Measurements from ENCODE around the gene PLCL2.
A peak's percentile ranks its signal among the peaks of the same experiment; 100 is the strongest.

Gene PLCL2

GRCh38 chr3:17023006-17023664 lies 138.4 kb downstream of the PLCL2 start:
- no peaks in the 10 kb centered on the region for H4K20me1 ChIP-seq (ENCODE audit: insufficient read depth, low read length)
- no peak overlapping the region for H3K27ac ChIP-seq (ENCODE audit: low read depth, low read length, poor library complexity, severe bottlenecking)
- no peak overlapping the region for H2AFZ ChIP-seq (ENCODE audit: low read length)
- no peak overlapping the region for H3K4me2 ChIP-seq (ENCODE audit: low read length)
- no peak overlapping the region for H3K9ac ChIP-seq (ENCODE audit: low read length)
- no peaks in the 10 kb centered on the region for H3F3A ChIP-seq (ENCODE audit: insufficient read depth, low read length)
- H3K4me3 ChIP-seq (ENCODE audit: low read depth, low read length, poor library complexity, severe bottlenecking), result no peak overlapping the region
- no peaks in the 10 kb centered on the region for H3K9me2 ChIP-seq (ENCODE audit: low read depth, low read length)
- peaks cover 3% of the 10 kb centered on the region; the same call in 1 of the 2 replicates for H3K79me2 ChIP-seq (ENCODE audit: insufficient read depth, low read length)
- H3K4me1 ChIP-seq (ENCODE audit: insufficient read depth, low read length, severe bottlenecking), result peaks cover 19% of the 10 kb centered on the region
- H3K36me3 ChIP-seq (ENCODE audit: insufficient read depth, low read length), result peaks cover 31% of the 10 kb centered on the region
- H3K27me3 ChIP-seq (ENCODE audit: insufficient read depth, low read length), result no peaks in the 10 kb centered on the region
- no peaks in the 10 kb centered on the region for H3K9me3 ChIP-seq (ENCODE audit: low read length)
- TF ChIP-seq CTCF (IDR thresholded peaks at IDR 0.05; ENCODE audit: low read length) (no peak), EZH2 (IDR thresholded peaks at IDR 0.05; ENCODE audit: borderline replicate concordance, low read length) (no peak)

- no peaks in the 10 kb centered on the region for H3K9me2 ChIP-seq (ENCODE audit: low read depth, low read length)
- TF ChIP-seq CTCF (IDR thresholded peaks at IDR 0.05; ENCODE audit: low read length) (peak; percentile 12; the same call in 1 of the 2 replicates), EZH2 (IDR thresholded peaks at IDR 0.05; ENCODE audit: borderline replicate concordance, low read length) (no peak)
- no peak overlapping the region for H3K4me3 ChIP-seq (ENCODE audit: low read depth, low read length, poor library complexity, severe bottlenecking)
- peaks cover 25% of the 10 kb centered on the region for H3K36me3 ChIP-seq (ENCODE audit: insufficient read depth, low read length)
- no peaks in the 10 kb centered on the region; the same call in 1 of the 2 replicates for H3K79me2 ChIP-seq (ENCODE audit: insufficient read depth, low read length)
- H3K4me2 ChIP-seq (ENCODE audit: low read length), result no peak overlapping the region
- no peaks in the 10 kb centered on the region for H3F3A ChIP-seq (ENCODE audit: insufficient read depth, low read length)
- H3K9me3 ChIP-seq (ENCODE audit: low read length), result no peaks in the 10 kb centered on the region
- no peak overlapping the region for H2AFZ ChIP-seq (ENCODE audit: low read length)
- H3K27me3 ChIP-seq (ENCODE audit: insufficient read depth, low read length), result no peaks in the 10 kb centered on the region
- H3K4me1 ChIP-seq (ENCODE audit: insufficient read depth, low read length, severe bottlenecking), result peaks cover 44% of the 10 kb centered on the region
- no peak overlapping the region for H3K9ac ChIP-seq (ENCODE audit: low read length)
- no peak overlapping the region for H3K27ac ChIP-seq (ENCODE audit: low read depth, low read length, poor library complexity, severe bottlenecking)
- H4K20me1 ChIP-seq (ENCODE audit: insufficient read depth, low read length), result no peaks in the 10 kb centered on the region
These were observed 140.9 kb downstream of the PLCL2 start for GRCh38 chr3:17025594-17026139.

DNA sequence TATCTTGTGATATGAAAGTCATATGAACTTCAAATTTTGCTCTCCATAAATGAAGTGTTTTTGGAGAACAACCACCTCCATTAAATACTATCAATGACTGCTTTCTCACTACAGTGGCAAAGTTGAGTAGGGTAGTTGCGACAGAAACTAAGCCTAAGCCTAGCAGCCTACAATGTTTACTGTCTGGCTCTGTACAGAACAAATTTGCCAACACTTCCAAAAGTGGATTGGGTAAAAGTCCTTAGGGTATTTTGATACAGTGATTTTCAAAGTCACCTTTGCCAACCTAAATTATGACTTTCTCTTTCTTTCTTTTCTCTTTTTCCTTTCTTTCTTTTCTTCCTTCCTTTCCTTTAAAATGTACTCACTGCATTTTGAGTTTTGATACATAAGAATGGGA lies 142.6 kb downstream of the PLCL2 start:
- Histone ChIP-seq H3K9ac (ENCODE audit: low read length) (no peak overlapping the region), H3K4me3 (ENCODE audit: low read depth, low read length, poor library complexity, severe bottlenecking) (no peak overlapping the region), H3K79me2 (ENCODE audit: insufficient read depth, low read length) (no peaks in the 10 kb centered on the region; the same call in 1 of the 2 replicates), H3K9me3 (ENCODE audit: low read length) (no peaks in the 10 kb centered on the region), H3K36me3 (ENCODE audit: insufficient read depth, low read length) (peaks cover 23% of the 10 kb centered on the region), H3F3A (ENCODE audit: insufficient read depth, low read length) (no peaks in the 10 kb centered on the region), H3K4me2 (ENCODE audit: low read length) (no peak overlapping the region; the same call in 1 of the 2 replicates), H3K4me1 (ENCODE audit: insufficient read depth, low read length, severe bottlenecking) (peaks cover 45% of the 10 kb centered on the region), H3K9me2 (ENCODE audit: low read depth, low read length) (no peaks in the 10 kb centered on the region), H3K27me3 (ENCODE audit: insufficient read depth, low read length) (no peaks in the 10 kb centered on the region), H4K20me1 (ENCODE audit: insufficient read depth, low read length) (no peaks in the 10 kb centered on the region), H3K27ac (ENCODE audit: low read depth, low read length, poor library complexity, severe bottlenecking) (peak overlapping the region; percentile 17), H2AFZ (ENCODE audit: low read length) (no peak overlapping the region)
- TF ChIP-seq CTCF (IDR thresholded peaks at IDR 0.05; ENCODE audit: low read length) (no peak), EZH2 (IDR thresholded peaks at IDR 0.05; ENCODE audit: borderline replicate concordance, low read length) (no peak)

Data from OCI-LY1 (cell line).